HG02642 (cell line): ENCODE data around the gene EVI5L.
"Not testable (repeated sequence)": the region's sequence is repeated elsewhere in the genome, so short reads cannot be mapped to it uniquely, and the experiment has no call there.

Experiments
- ATAC-seq: cut with Tn5 transposase; IDR thresholded peaks from one replicate; pipeline ENCODE4 v1.9.1; 2021; ENCODE audit warnings: mild to moderate bottlenecking; ENCODE audit not compliant: unreplicated experiment, poor library complexity

The EVI5L gene

DNA sequence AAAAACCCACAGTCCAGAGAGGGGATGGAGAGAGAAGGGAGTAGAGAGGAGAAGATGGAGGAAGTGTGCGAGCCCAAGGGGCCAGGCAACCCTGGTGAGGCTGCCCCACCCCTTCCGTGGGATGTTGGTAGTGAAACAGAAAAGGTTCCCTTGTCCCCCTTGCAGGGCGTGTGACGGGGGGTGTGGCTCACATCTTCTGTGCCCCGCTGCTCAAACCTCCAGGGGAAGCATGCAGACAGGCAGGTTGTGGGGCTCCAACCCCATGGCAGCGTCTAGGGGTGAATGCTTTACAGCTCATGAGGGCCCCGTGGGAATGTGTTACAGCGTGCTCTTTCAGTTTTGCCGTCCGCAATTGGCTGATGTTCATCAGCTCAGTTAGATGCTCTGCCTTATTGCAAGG is 14.7 kb upstream of the EVI5L start:
- no peak for ATAC-seq

GRCh38 chr19:7816040-7816439 is 14.0 kb upstream of the EVI5L start:
- not testable (repeated sequence) for ATAC-seq

DNA sequence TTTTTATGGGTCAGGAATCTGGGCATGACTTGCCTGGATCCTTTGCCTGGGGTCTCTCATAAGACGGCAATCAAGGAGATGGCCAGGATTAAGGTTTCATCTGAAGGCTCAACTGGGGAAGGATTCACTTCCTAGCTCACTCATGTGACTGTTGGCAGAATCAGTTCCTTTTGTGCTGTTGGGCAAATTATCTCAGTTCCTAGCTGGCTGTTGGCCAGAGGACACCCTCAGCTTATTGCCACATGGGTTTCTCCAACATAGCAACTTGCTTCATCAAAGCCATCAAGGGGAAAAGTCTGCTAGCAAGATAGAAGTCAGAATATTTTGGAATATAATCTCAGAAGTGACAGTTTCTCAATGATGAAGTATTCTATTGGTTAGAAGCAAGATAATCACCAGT is 12.2 kb upstream of the EVI5L start:
- no peak for ATAC-seq

DNA sequence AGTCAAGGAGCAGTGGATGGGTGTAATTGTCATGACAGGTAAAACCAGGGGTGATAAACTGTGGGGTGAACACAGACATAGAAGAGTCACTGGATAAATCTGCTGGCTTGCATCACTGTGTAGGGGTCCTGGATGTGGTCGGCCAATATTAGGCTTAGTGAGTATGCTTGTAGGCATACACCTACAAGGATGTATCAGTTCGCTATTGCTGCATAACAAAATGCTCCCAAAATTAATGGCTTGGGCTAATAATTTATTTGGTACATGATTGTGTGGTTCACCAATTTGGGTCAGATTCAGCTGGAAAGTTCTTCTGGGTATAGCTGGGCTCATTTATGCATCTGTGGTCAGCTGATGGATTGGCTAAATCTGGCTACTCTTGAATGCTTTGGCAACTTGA is 11.2 kb upstream of the EVI5L start:
- no peak for ATAC-seq

DNA sequence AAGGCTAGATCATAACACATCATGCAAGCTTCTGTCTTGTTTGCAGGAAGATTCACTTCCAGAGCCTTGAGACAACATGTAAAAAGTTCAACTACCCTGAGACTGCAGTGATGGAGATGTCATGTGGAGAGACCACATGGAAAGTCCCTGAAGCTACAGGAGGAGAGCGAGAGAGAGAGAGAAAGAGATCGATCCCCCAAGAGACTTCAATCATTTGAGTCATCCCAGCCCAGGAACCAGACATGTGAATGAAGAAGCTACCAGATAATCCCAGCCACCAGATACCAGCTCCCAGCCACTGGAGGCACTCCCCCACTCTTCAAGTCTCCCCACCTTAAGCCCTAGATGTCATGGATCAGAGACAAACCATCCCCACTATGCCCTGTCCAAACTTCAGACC is 10.7 kb upstream of the EVI5L start:
- no peak for ATAC-seq

DNA sequence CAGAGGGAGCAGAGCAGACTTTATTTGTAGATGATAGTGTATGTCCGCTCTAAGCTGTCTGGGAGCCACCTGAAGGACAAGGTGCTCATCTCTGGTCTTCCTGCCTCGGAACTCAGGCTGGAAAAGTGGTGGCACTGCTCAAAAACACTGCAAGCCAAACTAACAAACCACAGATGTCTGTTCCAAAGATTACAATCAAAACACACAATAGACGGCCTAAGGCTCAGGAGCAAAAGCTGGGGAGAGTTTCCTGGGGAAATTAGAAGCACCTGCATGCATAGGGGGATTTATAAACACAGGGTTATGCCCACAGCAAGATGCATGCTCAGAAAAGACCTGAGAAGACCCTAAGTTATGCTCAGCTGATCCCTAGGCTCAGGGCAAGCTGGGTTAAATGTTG is 9.4 kb upstream of the EVI5L start:
- no peak for ATAC-seq

DNA sequence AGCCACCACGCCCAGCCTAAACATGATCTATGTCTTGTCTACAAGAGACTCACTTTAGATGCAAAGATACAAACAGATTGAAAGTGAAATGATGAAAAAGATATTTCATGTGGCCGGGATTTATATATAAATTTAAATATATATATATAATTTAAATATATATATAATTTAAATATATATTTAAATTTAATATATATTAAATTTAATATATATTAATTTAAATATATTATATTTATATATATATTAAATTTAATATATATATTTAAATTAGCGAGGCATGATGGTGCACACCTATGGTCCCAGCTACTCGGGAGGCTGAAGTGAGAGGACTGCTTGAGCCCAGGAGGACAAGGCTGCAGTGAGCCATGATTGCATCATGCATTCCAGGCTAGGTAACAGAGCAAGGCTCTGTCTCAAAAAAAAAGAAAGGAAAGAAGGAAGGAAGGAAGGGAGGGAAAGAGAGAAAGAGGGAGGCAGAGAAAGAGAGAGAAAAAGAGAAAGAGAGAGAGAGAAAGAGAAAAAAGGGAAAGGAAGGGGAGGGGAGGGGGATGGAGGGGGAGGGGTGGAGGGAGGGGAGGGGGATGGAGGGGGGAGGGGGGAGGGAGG is 7.0 kb upstream of the EVI5L start:
- ATAC-seq, result no peak

GRCh38 chr19:7823686-7824301 is 6.2 kb upstream of the EVI5L start:
- no peak for ATAC-seq

DNA sequence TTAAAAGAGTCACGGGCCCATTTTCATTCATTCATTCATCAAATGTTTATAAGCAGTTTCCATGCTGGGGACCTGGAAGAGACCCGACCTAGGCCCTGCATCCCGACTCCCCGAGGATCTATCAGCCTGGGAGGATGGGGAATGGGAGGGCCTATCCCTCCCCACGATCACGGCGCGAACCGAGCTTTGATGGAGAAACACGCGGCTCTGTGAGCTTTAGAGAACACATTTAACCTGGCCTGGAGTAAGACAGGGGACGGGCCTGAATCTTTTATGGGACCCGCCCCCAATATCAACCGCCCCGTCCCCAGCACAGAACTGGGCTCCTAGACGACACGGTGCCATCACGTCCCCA is 875 bp upstream of the EVI5L start:
- ATAC-seq, result no peak

GRCh38 chr19:7830272-7830771 is 304 bp downstream of the EVI5L start:
- ATAC-seq, result no peak

DNA sequence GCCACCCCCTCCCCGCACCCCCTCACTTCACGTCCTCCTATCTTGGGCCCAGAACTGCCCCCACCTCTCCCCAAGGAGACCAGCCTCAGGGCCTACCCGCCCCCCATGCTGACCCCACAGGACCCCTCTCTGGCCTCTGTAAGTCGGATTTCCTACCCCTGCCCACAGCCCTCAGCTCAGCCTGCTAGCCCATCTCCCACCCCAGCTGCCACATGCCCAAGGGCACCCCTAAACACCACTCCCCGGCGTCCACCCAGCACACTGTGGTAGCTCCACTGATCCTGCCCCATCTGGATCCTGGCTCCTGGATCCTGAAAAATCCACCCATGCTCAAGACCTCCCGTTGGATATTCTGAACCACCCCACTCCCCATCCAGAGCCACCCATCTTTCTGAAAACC is 805 bp downstream of the EVI5L start:
- no peak for ATAC-seq

GRCh38 chr19:7831452-7831851 is 1.4 kb downstream of the EVI5L start:
- no peak for ATAC-seq

DNA sequence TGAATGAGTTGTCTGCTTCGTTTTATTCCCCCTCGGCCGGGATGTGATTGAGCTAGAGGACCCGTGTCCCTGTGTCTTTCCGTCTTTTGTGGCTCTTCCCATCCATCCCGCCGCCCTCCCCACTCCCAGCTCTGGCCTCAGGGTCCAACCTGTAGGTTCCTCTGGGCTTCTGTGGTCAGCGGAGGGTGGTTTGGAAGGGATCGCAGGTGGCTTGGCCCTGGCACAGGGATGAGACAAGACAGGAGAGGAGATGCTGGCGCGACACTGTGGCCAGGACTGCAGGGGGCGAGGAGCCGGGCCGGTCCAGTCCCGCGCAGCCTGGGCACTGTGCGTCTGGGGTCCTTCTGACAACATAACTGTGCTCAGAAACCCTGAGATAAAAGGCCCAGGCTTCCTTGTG is 2.0 kb downstream of the EVI5L start:
- no peak for ATAC-seq

DNA sequence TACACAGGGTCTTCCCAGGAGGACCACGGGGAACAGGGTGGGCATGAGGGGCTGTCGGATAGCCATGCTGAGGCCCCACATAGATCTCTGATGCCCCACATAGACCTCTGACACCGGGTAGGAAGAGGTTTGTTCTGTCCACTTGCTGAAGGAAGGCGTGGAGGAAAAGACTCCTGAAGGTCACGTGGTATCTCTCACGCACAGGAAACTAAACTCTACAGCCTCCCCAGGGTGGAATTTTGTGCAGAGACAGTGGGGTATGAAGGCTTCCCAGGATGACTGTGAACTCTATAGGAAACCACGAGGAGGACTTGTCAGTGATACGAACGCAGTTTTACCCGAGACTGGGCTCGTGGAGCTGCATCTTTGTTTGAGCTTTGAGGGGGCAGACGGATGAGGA is 2.8 kb downstream of the EVI5L start:
- ATAC-seq, result no peak

- ATAC-seq, result no peak
Observed at GRCh38 chr19:7833225-7834099, 3.4 kb downstream of the EVI5L start.

DNA sequence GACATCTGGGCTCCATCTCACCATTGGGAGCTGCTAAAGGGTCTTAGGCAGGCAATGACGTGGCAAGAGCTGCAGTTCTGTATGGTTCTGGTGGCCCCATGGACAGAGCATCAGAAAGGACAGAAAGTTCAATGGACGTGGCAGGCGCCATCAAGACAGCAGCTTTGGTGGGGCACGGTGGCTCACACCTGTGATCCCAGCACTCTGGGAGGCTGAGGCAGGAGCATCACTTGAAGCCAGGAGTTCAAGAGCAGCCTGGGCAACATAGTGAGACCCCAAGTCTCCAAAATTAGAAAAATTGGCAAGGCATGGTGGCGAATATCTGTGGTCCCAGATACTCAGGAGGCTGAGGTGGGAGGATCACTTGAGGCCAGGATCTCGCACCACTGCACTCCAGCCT is 9.5 kb downstream of the EVI5L start:
- ATAC-seq, result no peak

DNA sequence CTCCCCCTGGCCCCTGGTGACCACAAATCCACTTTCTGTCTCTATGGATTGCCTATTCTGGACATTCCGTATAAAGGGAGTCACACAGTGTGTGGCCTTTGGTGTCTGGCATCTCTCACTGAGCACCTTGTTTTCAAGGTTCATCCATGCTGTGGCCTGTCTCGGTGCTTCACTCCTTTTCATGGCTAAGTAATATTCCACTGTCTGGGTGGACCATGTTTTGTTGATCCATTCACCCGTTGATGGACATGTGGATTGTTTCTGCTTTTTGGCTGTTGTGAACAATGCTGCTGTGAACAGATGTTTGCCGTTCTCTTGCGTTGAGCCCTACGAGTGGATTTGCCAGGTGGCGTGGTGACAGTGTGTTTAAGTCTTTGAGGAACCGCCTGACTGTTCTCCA is 10.6 kb downstream of the EVI5L start:
- no peak for ATAC-seq

DNA sequence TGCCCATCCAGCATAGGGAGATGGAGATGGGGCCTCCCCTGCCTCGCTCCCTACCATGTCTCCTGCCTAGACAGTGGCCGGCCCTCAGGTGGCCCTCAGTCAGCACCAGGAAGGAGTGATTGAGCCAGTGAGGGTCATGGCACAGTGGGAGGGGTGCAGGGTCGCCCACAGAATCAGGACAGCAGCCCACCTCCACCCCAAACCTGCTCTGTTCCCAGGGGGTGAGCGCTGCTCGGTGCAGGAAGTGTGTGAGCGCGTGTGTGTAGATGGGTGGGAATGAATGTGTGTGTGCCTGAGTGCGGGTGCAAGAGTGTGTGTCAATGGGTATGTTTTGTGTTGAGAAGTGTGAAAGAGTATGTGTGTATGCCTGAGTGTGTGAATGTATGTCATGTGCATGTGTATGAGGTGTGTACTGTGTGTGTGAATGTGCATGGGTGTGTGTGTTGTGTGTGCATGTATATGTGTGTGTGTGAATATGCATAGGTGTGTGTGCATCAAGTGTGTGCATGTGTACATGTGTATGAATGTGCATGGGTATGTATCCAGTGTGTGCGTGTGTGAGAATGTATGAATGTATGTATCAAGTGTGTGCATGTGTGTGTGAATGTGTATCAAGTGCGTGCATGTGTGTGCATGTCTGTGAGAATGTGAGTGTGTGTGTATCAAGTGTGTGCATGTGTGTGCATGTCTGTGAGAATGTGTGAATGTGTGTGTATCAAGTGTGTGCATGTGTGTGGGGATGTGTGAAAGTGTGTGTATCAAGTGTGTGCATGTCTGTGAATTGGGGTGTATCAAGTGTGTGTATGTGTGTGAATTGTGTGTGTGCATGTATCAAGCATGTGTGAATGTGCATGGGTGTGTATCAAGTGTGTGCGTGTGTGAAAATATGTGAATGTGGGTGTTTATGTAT is 12.0 kb downstream of the EVI5L start:
- ATAC-seq, result no peak

- no peak for ATAC-seq
Observed at GRCh38 chr19:7842661-7843294, 12.8 kb downstream of the EVI5L start.

GRCh38 chr19:7843521-7843920 is 13.5 kb downstream of the EVI5L start:
- ATAC-seq, result no peak
